HEK293 (cell line): ENCODE data around the gene RDX.

Experiments
- CTCF ChIA-PET: fragments of 350-600 bp; formaldehyde crosslinking; extraction: SDS; loops from one replicate; lab custom pipeline; 2021; ENCODE audit warnings: antibody characterized with exemption; lab: Yijun Ruan, JAX
- POLR2A ChIA-PET: fragments of 300-600 bp; formaldehyde crosslinking; extraction: SDS; loops from one replicate; lab custom pipeline; 2020; ENCODE audit warnings: antibody characterized with exemption, inconsistent platforms; lab: Yijun Ruan, JAX
- H3K27ac ChIP-seq: fragments of 200-500 bp; sonication (Bioruptor generic); 2 replicates; pipeline ENCODE4 v1.5.1; 2014; ENCODE audit warnings: low read depth, low read length, control low read depth, inconsistent platforms; ENCODE audit errors: extremely low read depth
- H3K36me3 ChIP-seq, 2 experiments: fragments of 200-500 bp in 1 of 2; sonication (Bioruptor generic) in 1 of 2; 1 replicate in 1 of 2; 2 replicates in 1 of 2; pipeline ENCODE4 v1.5.1; 2014 to 2017; ENCODE audit warnings: inconsistent platforms in 2 of 2, low read length in 2 of 2; ENCODE audit not compliant: control insufficient read depth in 2 of 2, insufficient read depth in 1 of 2
- H3K4me1 ChIP-seq: fragments of 200-500 bp; sonication (Bioruptor generic); 2 replicates; pipeline ENCODE4 v1.5.1; 2014; ENCODE audit warnings: mild to moderate bottlenecking, low read length, inconsistent platforms; ENCODE audit not compliant: control insufficient read depth, insufficient read depth
- H3K4me3 ChIP-seq: 2 replicates; pipeline ENCODE4 v1.5.1; 2011; ENCODE audit warnings: low read depth, mild to moderate bottlenecking, control low read depth, low read length, moderate library complexity
- H3K9me3 ChIP-seq: fragments of 200-500 bp; sonication (Bioruptor generic); 2 replicates; pipeline ENCODE4 v1.5.1; 2014; ENCODE audit warnings: low read depth, low read length, inconsistent platforms; ENCODE audit not compliant: control insufficient read depth, insufficient read depth
- GLI4 ChIP-seq: fragments of 450-650 bp; formaldehyde crosslinking; IDR thresholded peaks from 2 replicates; pipeline ENCODE4 v1.5.1; 2016; ENCODE audit warnings: missing biosample characterization, missing genetic modification characterization
- HOXA7 ChIP-seq: sonication (generic); formaldehyde crosslinking; IDR thresholded peaks from 2 replicates; pipeline ENCODE4 v1.8.1; 2022; ENCODE audit warnings: missing genetic modification reagents, borderline replicate concordance
- MYNN ChIP-seq: fragments of 450-650 bp; formaldehyde crosslinking; IDR thresholded peaks from 2 replicates; pipeline ENCODE4 v1.5.1; 2016; ENCODE audit warnings: missing biosample characterization, missing genetic modification characterization, borderline replicate concordance
- PRDM6 ChIP-seq: fragments of 450-650 bp; formaldehyde crosslinking; IDR thresholded peaks from 2 replicates; pipeline ENCODE4 v1.5.1; 2017; ENCODE audit warnings: missing biosample characterization, missing genetic modification characterization
- YY2 ChIP-seq: fragments of 450-650 bp; formaldehyde crosslinking; IDR thresholded peaks from 2 replicates; pipeline ENCODE4 v1.5.1; 2016; ENCODE audit warnings: missing biosample characterization, missing genetic modification characterization
- ZBTB49 ChIP-seq: fragments of 450-650 bp; formaldehyde crosslinking; IDR thresholded peaks from 2 replicates; pipeline ENCODE4 v1.5.1; 2016; ENCODE audit warnings: missing biosample characterization, missing genetic modification characterization, low read depth
- ZBTB8A ChIP-seq: fragments of 450-650 bp; formaldehyde crosslinking; IDR thresholded peaks from 2 replicates; pipeline ENCODE4 v1.5.1; 2016; ENCODE audit warnings: missing biosample characterization, missing genetic modification characterization
- ZFP69B ChIP-seq: fragments of 450-650 bp; formaldehyde crosslinking; IDR thresholded peaks from 2 replicates; pipeline ENCODE4 v1.5.1; 2016; ENCODE audit warnings: missing biosample characterization, missing genetic modification characterization
- ZNF19 ChIP-seq: fragments of 450-650 bp; formaldehyde crosslinking; IDR thresholded peaks from 2 replicates; pipeline ENCODE4; 2016; ENCODE audit warnings: missing biosample characterization, missing genetic modification characterization, low read depth
- ZNF202 ChIP-seq: fragments of 450-650 bp; formaldehyde crosslinking; IDR thresholded peaks from 2 replicates; pipeline ENCODE4 v1.5.1; 2016; ENCODE audit warnings: missing biosample characterization, missing genetic modification characterization, borderline replicate concordance
- ZNF23 ChIP-seq: fragments of 450-650 bp; formaldehyde crosslinking; IDR thresholded peaks from 2 replicates; pipeline ENCODE4 v1.5.1; 2016; ENCODE audit warnings: missing biosample characterization, missing genetic modification characterization, borderline replicate concordance
- ZNF37A ChIP-seq: fragments of 450-650 bp; IDR thresholded peaks from 2 replicates; pipeline ENCODE4 v1.5.1; 2018; ENCODE audit warnings: missing biosample characterization, missing genetic modification characterization
- ZNF510 ChIP-seq: fragments of 450-650 bp; formaldehyde crosslinking; IDR thresholded peaks from 2 replicates; pipeline ENCODE4 v1.5.1; 2018; ENCODE audit warnings: mild to moderate bottlenecking, missing genetic modification characterization, missing biosample characterization; ENCODE audit not compliant: insufficient replicate concordance
- ZNF513 ChIP-seq: fragments of 450-650 bp; IDR thresholded peaks from 2 replicates; pipeline ENCODE4 v1.5.1; 2018; ENCODE audit warnings: missing biosample characterization, missing genetic modification characterization
- ZNF548 ChIP-seq: fragments of 450-650 bp; formaldehyde crosslinking; IDR thresholded peaks from 2 replicates; pipeline ENCODE4 v1.5.1; 2016; ENCODE audit warnings: missing biosample characterization, missing genetic modification characterization
- ZNF664 ChIP-seq: fragments of 450-650 bp; formaldehyde crosslinking; IDR thresholded peaks from 2 replicates; pipeline ENCODE4 v1.5.1; 2016; ENCODE audit warnings: missing biosample characterization, missing genetic modification characterization
- ZNF677 ChIP-seq: fragments of 450-650 bp; IDR thresholded peaks from 2 replicates; pipeline ENCODE4 v1.5.0; 2018; ENCODE audit warnings: missing biosample characterization, mild to moderate bottlenecking, missing genetic modification characterization, moderate library complexity
- ZNF692 ChIP-seq: fragments of 450-650 bp; formaldehyde crosslinking; IDR thresholded peaks from 2 replicates; pipeline ENCODE4 v1.5.1; 2016; ENCODE audit warnings: missing biosample characterization, missing genetic modification characterization
- ZNF776 ChIP-seq: fragments of 450-650 bp; formaldehyde crosslinking; IDR thresholded peaks from 2 replicates; pipeline ENCODE4 v1.5.0; 2017; ENCODE audit warnings: missing biosample characterization, missing genetic modification characterization, borderline replicate concordance
- ZNF791 ChIP-seq: fragments of 450-650 bp; formaldehyde crosslinking; IDR thresholded peaks from 2 replicates; pipeline ENCODE4 v1.5.1; 2016; ENCODE audit warnings: missing biosample characterization, missing genetic modification characterization

Gene RDX

GRCh38 chr11:110301577-110301976, 5.2 kb upstream of the RDX start:
- H3K9me3 ChIP-seq = no peaks in the 10 kb centered on the region
- POLR2A ChIA-PET = interaction anchor here (0.6 kb wide), 1 partner anchor 215 kb away, joined by 3 read pairs; no protein-coding TSS in a partner anchor
- peaks cover 11% of the 10 kb centered on the region for H3K4me1 ChIP-seq
- TF ChIP-seq ZNF510 (tag by site-specific recombination) (no peak), ZFP69B (tag by site-specific recombination) (no peak), ZNF791 (no peak), ZNF37A (tag by site-specific recombination) (no peak)
- CTCF ChIA-PET = interaction anchor here (0.6 kb wide), 1 partner anchor 13 kb away, joined by 3 read pairs; no protein-coding TSS in a partner anchor
- no peak overlapping the region for H3K27ac ChIP-seq
- no peak overlapping the region for H3K4me3 ChIP-seq
- no peaks in the 10 kb centered on the region for H3K36me3 ChIP-seq

GRCh38 chr11:110301032-110301431, 4.6 kb upstream of the RDX start:
- peak; percentile 67 for TF ChIP-seq ZBTB8A (tag by site-specific recombination)
- peak; percentile 41; the same call in 1 of the 2 replicates for TF ChIP-seq ZNF202
- no peak for TF ChIP-seq ZNF19 (tag by site-specific recombination)
- no peak for TF ChIP-seq ZNF23 (tag by site-specific recombination)
- TF ChIP-seq YY2 (tag by site-specific recombination) = no peak
- no peak for TF ChIP-seq PRDM6 (tag by site-specific recombination)
- TF ChIP-seq ZNF776 (tag by site-specific recombination) = no peak
- no peak for TF ChIP-seq ZBTB49 (tag by site-specific recombination)
- no peak for TF ChIP-seq GLI4 (tag by site-specific recombination)
- TF ChIP-seq ZNF664 (tag by site-specific recombination) = no peak
- no peak for TF ChIP-seq ZNF513 (tag by site-specific recombination)
- TF ChIP-seq MYNN (tag by site-specific recombination) = no peak
- TF ChIP-seq ZNF677 (tag by site-specific recombination) = no peak
- TF ChIP-seq ZNF548 = no peak
- no peak for TF ChIP-seq HOXA7 (CRISPR knock-in tag)
- no peak for TF ChIP-seq ZNF692
- CTCF ChIA-PET = interaction anchor here (0.6 kb wide), 1 partner anchor 12 kb away, joined by 3 read pairs; no protein-coding TSS in a partner anchor
- H3K4me1 ChIP-seq = peaks cover 11% of the 10 kb centered on the region

More at GRCh38 chr11:110301032-110301431, 4.6 kb upstream of the RDX start:
- POLR2A ChIA-PET = interaction anchor here (0.6 kb wide), 1 partner anchor 51 kb away, joined by 3 read pairs; no protein-coding TSS in a partner anchor
- Histone ChIP-seq H3K36me3 (no peaks in the 10 kb centered on the region), H3K27ac (no peak overlapping the region), H3K4me3 (no peak overlapping the region), H3K9me3 (no peaks in the 10 kb centered on the region)
